Pons (tissue), 1 donor: ENCODE data around the gene PLA2G2D.
"Not testable (repeated sequence)": the region's sequence is repeated elsewhere in the genome, so short reads cannot be mapped to it uniquely, and the experiment has no call there.

Experiments
- DNase-seq: peaks from one replicate; pipeline ENCODE4 v3.0.0-alpha.2; 2016; ENCODE audit warnings: low spot score

The PLA2G2D gene

DNA sequence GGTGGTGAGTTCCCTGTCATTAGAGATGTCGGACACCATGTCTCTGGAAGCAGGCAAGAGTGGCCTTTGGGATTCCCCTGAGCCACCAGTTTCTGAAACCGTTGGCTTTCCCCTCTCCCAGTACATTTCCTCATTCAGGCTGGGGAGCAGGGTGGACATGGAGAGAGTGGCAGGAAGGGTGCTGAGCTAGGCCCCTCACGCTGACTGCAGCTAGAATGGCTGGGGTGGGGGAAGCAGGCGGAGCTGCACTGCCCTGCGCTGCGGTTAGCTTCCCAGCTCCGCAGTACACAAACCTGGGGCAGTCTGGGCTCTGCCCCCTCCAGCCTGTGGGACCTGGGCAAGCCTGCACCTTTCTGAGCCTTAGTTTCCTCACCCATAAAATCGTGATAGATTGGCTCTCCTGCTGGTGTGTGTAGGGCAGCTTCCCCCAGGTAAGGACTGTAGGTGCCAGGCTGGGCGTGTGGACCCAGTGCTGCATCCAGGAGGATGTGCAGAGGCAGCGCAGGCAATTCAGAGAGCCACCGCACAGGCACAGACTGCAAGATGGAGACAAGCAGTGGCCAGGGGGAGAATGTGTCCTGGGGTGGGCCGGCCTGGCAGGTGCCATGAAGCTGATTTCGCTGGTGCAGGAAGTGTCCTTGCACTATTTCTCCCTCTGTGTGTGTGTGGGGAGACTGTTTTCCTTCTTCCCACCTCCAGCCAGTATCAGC lies 22.8 kb upstream of the PLA2G2D start:
- DNase-seq = no peak

DNA sequence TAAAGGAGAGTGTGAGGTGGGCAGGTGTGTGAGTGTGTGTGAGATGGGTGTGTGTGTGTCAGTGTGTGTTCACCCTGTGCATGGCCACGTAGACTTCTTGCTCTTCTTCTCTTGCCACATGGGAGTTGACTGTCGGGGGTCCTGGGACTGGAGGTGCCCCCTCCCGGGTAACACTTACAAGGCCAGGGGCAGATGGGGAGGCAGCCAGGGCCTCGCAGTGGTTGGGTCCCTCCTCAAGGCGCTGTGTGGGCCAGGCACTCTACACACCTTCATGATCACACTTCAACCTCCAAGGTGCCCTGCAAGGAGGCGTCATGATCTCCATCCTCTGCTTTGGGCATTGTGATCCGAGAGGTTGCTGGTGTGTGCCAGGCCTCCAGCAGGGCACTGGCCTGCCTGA lies 22.1 kb upstream of the PLA2G2D start:
- no peak for DNase-seq

DNA sequence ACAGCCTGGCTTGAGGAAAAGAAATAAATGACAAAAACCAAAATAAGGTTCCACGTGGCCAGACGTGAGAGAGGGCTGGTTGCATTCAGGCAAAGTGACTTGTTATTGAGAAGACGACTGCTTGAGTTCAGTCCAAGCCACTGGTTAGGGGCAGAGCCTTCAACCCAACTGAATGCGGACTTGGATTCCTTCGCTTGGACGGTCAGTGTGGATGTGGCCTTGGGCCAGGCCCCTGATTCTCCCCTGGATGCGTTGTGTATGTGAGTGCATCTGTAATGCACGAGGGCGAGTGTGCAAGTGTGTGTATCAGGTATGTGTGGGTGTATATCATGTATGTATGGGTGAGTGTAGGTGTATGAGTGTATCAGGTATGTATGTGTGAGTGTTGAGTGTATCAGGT lies 21.7 kb upstream of the PLA2G2D start:
- no peak for DNase-seq

DNA sequence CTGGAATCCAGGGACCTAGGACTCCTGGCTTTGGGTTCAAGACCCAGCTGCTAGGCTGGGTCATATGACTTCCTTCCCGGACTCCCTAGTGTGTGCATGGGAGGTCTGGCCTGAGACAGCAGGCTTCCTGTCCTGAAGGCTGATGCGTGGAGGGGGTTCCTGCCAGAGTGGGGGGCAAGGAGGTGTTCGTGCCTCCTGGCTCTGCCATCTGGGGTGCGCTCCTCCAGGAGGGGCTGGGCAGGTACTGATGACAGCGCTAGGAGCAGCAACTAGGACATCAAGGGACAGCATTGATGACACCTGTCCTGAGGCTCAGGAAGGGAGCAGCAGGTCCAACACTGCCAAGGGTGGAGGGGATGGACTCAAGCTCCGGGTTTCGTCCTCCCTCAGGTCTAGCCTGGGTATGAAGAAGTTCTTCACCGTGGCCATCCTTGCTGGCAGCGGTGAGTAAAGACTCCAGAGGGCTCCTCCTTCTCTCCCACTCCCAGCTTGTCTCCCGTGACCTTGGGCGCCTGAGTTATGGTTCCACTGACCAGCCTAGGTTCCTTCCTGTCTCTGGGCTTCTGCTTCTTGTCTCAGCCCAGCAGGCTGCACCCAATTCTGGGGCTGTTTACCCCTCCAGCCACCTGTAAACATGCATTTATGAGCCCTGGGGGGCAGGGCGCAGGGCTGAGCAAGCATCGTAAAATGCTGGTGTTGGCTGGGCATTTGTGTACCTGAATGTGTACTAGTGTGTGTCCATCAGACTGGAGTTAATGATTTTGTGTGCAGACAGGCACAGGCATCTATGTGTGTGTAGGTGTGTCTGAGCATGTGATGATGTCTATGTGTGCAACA lies 20.7 kb upstream of the PLA2G2D start:
- DNase-seq = no peak

DNA sequence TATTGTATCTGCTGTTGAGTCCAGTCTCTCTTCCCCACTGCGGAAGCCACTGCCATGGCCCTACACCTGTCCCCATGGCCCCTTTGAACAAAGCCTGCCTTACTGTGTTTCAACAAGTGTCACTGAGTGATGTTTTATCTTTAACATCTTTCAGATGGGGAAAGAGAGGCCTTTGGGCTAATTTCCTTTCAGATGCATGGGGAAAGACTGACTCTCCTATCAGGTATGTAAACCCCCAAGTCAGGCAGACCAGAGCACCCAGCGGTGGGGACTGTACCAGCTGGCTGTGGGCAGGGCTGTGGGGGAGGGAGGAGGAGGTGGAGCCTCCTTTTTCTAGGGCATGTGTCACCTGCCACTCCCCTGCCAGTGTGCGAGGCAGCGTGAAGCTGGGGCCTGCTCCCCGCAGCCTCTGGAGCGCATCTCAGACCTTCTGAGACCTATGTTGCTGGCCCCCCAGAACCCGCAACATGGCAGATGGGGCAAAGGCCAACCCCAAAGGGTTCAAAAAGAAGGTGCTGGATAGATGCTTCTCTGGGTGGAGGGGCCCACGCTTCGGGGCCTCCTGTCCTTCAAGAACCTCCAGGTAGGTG lies 19.7 kb upstream of the PLA2G2D start, which contains the start of gene PLA2G2F:
Gene PLA2G2F, plus strand, starts transcription at position 363 of the 590 bp plus-strand sequence. Its CDS starts 105 bp downstream, at position 468.
- no peak for DNase-seq

DNA sequence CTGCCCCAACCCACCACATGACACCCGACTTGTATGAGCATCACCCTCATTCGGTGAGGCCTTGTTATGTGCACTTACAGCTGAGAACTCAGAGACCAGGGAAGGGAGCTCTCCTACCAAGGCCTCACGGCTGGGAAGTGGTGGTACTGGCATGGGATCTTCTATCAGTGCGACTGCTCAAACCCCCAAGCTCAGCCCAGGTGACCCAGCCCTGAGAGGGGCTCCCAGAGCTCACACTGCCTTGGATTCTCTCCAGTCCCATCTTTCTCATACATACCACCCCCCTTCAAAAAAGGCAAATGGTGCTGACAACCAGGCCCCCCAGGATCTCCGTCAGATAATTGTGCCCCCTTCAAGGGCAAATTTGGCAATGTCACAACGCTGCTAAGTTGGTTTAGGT lies 19.0 kb upstream of the PLA2G2D start:
- DNase-seq = no peak

DNA sequence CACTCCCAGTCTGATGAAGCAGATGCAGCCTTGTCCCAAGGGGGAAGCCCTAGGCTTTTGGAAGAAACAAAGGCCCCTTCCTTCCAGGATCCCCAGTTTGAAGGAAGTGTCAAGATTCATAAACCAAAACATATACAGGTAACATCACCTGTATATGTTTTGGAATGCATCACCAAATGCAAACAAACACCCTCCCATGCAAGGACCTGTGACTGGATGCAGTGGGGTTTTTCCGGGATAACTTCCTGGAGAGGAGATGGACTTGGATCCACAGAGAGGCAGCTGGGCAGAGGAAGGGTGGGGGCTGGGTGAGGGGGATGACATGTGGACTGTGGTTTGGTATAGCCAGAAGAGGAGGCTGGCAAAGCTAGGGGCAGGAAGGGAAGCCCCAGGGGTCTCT lies 18.3 kb upstream of the PLA2G2D start:
- DNase-seq = no peak

DNA sequence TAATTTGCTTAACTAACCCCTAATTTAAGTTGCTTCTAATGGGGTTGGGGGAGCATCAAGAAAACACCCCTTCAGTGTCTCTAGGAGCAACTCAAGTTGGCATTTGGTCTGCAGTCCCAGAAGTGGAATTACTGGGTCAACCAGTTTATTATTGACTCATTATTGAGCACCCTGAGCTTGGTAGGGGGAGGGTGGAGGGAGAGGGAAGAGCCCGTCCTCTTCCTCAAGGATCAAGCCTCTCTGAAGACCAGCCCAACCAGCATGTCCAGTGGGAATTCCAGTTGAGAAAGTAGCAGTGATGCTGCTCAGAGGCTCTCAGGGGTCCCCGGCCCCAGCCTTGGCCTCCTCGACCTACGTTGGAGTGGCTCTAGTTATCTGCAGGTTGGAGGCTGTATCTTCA lies 17.7 kb upstream of the PLA2G2D start:
- no peak for DNase-seq

DNA sequence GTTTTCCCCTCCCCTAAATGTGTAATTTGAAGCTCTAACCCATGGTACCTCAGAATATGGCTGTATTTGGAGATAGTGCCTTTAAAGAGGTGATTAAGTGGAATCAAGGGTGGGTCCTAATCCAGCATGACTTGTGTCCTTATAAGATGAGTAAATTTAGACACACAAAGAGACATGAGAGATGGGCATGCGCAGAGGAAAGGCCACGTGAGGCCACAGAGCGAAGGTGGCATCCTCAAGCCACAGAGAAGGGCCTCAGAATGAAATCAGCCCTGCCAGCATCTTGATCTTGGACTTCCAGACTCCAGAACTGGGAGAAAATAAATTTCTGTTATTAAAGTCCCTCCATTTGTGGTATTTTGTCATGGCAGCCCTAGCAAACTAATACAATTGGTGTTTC lies 16.9 kb upstream of the PLA2G2D start:
- no peak for DNase-seq

DNA sequence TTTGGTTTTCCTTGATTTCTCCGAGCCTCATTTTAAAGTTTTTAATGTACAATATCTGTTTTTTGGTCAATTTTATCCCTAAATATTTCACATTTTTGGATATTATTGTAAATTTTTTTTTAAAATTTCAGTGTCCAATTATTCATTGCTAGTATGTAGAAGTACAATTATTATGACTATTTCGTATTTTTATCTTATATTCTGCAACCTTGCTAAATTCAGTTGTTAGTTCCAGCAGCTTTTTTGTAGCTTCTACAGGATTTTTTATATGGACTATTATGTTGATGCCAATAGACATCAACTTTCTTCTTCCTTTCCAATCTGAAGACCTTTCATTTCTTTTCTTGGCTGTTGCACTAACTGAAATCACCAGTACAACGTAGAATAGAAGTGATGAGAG lies 15.7 kb upstream of the PLA2G2D start:
- DNase-seq = no peak

DNA sequence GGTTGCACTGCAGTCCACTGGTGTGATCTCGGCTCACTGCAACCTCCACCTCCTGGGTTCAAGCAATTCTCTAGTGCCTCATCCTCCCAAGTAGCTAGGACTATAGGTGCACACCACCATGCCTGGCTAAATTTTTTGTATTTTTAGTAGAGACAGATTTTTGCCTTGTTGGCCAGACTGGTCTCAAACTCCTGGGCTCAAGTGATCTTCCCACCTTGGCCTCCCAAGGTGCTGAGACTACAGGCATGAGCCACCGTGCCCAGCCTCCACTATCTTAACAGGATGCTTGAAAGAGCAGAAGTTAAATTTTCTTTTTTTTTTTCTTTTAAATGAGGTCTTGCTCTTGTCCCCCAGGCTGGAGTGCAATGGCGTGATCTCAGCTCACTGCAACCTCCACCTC lies 11.2 kb upstream of the PLA2G2D start:
- DNase-seq = not testable (repeated sequence)

DNA sequence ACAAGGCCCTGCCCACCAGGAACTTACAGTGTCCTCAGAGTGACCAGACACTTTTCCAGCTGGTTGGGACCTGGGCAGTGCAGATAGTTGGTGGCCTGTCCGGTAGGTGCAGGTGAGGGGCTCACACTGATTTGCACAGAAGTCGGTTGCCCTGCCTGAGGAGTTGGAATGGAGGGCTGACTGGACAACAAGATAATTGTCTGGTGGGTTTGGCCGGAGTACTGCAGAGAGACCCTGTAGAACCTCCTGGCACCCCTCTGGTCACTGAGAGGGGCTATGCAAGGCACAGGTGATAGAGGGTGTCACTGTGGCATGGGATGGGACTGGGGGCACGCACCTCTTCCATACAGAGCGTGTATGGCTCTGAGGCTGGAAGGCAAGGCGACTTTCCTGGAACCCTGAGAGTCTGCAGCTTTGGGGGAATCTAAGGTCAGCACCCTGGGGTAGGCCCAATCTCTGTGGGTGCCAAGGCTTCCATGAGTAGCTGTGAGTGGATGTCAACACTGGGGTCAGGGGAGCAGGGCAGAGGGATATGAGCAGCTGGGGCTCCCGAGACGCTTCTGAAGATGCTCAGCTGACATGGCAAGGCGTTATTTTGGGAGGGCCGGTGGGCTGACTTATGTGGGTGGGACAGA lies 7.6 kb upstream of the PLA2G2D start:
- DNase-seq = no peak

DNA sequence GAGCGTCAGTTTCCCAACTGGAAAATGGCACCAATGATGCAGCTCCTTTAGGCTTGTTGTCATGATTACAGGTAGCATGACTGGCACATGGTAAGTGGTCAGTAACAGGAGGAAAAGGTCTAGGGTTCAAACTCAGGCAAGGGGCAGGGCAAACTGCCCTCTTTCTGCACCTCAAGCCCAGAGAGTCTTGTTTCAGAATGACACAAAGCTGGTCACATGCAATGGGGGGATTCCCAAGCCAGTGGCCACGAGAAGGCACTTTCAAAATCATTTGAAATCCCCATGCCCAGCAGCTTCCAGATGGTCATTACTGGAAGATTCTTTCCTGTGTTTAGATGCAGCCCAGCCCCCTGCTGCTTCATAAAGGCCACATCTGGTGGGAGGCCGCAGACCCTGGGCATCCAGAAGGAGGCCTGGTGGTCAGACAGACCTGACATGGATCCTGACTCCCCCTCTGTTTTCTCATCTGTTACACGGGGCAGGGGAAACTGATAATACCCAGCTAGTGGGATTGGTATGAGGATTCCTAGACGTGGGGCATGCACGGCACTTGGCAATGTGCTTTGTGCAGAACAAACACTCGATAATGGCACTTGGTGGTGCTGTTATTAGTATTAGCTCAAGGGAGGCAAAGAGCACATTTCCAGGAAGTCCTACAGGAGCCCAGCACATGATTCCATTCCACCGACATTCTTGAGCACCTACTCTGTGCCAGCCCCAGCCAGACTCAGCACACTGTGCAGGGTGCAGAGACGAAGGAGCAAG lies 6.9 kb upstream of the PLA2G2D start:
- no peak for DNase-seq

DNA sequence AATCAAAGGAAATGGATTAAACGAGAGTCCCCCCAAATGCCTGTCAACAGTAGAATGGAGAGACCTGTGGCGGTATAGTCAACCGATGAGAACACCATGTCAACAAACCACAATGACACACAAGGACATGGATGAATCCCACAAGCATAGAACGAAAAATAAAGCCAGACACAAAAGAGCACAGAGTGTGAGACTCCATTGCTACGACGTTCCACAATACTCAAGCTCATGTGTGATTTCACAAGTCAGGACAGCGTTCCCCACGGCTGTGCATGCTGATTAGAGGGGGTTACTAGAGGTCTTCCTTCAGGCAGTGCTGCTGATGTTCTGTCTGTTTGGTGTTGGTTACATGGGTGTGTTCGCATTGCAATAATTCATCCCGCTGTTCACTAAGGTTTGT lies 5.8 kb upstream of the PLA2G2D start:
- no peak for DNase-seq

DNA sequence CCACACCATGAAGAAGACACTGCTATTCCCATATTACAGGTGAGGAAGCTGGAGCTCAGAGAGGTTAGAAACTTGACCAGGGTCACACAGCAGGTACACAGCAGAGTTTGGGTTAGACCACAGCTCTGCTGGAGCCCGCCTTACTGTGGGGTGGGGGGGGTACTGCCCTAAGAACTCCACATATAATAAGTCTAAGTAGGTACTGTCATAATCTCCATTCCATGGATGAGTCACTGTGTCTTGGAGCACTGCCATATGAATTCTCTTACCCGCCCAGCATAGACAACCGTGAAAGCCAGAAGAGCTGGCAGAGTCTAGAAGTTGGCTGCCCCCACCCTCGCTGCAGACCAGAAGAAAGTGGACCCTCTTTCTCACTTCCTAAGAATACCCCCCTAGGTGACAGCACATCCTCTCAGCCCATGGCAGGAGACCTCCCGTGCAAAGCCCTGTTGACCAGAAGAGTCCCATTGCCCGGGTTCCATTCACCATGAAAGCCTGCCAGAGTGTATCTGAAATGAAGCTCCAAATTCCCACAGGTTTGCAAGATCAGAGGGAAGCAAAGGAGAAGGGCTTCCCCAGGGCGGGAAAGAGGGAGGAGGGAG lies 5.2 kb upstream of the PLA2G2D start:
- DNase-seq = no peak

DNA sequence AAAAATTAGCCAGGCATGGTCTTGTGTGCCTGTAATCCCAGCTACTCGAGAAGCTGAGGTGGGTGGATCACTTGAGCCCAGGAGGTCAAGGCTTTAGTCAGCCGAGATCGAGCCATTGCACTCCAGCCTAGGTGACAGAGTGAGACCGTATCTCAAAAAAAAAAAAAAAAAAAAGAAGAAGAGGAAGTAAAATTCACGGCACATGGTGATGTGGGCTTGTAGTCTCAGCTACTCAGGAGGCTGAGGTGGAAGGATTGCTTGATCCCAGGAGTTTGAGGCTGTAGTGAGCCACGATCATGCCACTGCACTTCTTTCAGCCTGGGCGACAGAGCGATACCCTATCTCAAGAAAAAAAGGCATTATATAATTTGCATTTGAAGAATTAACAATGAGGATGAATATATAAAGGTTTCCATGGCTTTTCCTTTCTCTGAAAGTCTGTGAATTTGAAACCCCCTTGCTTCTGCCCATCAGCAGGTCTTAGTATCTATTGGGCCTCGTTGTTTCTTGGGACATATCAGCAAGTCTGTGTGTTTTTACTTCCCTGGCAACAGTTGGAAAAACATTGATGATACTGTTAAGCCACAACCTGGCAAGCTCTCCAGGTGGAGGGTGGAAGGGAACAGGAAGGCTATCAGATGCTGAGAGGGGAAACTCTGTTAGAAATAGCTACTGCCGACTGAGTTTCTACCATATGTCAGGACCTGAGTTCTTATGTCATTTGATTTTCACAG lies 4.6 kb upstream of the PLA2G2D start:
- no peak for DNase-seq

DNA sequence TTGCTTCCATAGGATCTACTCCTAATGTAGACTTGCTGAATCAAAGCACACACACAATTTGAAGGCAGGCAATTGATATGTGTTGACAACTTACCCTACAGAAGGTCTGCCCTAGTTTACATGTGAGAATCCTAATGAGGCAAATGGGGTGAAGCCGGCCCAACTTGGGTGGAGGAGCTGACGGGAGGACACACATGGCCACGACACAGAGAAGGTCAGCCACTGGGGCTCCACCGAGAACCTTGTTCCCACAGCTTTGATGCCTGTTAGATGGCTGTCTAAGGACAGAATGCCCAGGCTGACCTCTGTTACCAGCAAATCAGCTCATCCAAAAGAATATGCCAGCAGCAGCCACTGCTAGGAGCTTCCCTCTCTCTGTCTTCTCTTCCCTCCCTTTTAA lies 1.5 kb upstream of the PLA2G2D start:
- DNase-seq = no peak

DNA sequence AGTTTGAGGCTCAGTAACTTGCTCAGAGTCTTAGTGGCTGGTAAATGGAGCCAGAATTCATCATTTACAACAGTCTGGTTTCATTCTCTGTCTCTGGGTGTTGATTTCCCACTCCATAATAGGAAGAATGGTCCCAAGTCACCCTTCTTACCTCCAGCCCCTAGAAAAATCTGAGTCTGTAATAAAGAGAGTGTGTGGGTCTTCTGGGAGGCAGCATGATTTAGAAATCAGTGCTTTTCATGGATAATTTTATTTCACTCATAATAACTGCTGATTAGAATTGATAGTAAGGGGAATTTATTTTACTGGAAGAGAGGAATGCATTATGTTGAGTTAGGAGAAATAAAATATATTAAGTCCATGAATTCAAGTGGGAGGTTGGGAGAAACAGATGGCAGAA lies 2.1 kb downstream of the PLA2G2D start:
- DNase-seq = no peak

DNA sequence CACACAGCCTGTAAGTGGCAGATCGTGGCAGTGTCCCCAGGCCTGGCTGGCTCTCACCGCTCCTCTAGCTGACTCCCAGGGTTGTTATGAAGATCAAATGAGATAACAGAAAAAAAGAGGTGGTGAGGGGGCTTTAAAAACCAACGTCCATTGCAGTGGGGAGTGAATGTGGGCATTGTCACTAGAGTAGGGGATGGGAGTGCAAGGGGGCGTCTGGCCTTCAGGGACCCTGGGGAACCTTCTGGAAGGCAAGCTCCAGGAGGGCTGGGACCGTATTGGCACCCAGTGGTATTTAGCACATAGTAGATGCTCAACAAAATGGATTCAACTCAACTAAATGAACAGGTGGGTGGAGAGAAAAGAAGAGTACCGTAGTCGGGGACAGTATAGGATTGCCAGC lies 3.4 kb downstream of the PLA2G2D start:
- DNase-seq = no peak

DNA sequence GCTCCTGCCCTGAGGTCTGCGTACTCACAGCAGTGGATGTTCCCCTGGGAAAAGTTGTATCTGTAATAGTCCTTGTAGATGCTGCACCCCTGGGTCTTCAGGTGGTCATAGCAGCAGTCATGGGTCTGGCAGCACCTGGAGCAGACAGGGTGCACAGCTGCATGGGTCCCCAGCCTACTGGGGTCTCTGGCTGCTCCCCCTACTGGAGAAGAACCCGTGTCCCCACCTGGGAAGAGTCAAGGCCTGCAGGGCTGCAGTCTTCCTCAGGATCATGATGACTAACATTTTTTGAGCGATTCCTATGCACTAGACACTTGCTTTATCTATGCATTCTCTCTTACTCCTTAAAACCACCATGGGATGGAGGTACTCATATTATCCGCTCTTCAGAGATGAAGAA lies 3.9 kb downstream of the PLA2G2D start:
- DNase-seq = no peak
